Endothelial cell of umbilical vein (primary cell): ENCODE measurements around the gene RAB32. TPM values are rescaled to one million over a fixed set of nuclear protein-coding genes. Genes with fewer than 3 reads are reported as not detected.

Source experiments
- BruUV-seq: library from RNA; stranded (reverse); fragments of 400-500 nt; replicated peaks from 2 replicates; lab custom pipeline; 2021; lab: Mats Ljungman, UMichigan
- CTCF ChIA-PET: fragments of 300-600, 350-600 bp; sonication (Branson Sonifier 250); formaldehyde crosslinking; loops from one replicate; lab custom pipeline; 2021; ENCODE audit warnings: antibody characterized with exemption, inconsistent platforms; lab: Charles Lee
- POLR2A ChIA-PET: fragments of 300-600, 350-600 bp; sonication (Branson Sonifier 250); formaldehyde crosslinking; loops from one replicate; lab custom pipeline; 2021; ENCODE audit warnings: antibody characterized with exemption, inconsistent platforms; lab: Charles Lee
- DNase-seq: peaks from one replicate; pipeline ENCODE4 v3.0.0-alpha.2; 2011; ENCODE audit warnings: low read depth, low spot score
- FAIRE-seq: peaks from 2 replicates; lab custom pipeline; 2011; peaks lifted over from hg19 to GRCh38; lab: Jason Lieb, UNC
- H2AFZ ChIP-seq: 2 replicates; pipeline ENCODE4 v1.6.0; 2012; ENCODE audit warnings: low read depth, low read length, control low read depth, inconsistent platforms
- H3K27ac ChIP-seq: 2 replicates; pipeline ENCODE4 v1.5.1; 2011; ENCODE audit warnings: low read depth, mild to moderate bottlenecking, control low read depth, low read length, moderate library complexity; ENCODE audit not compliant: insufficient read depth
- H3K27me3 ChIP-seq, 2 experiments: 2 replicates each; pipeline versions ENCODE4 v1.6.0 to v1.6.1; 2011; ENCODE audit warnings: low read length in 2 of 2, mixed read lengths in 1 of 2; ENCODE audit not compliant: control insufficient read depth in 2 of 2, insufficient read depth in 2 of 2
- H3K36me3 ChIP-seq, 2 experiments: 2 replicates in 1 of 2; 3 replicates in 1 of 2; pipeline ENCODE4 v1.5.1; 2011; ENCODE audit warnings: low read length in 2 of 2, mild to moderate bottlenecking in 1 of 2, moderate library complexity in 1 of 2; ENCODE audit not compliant: control insufficient read depth in 2 of 2, insufficient read depth in 2 of 2; ENCODE audit errors: extremely low read depth in 1 of 2
- H3K4me1 ChIP-seq: 3 replicates; pipeline ENCODE4 v1.5.1; 2011; ENCODE audit warnings: mild to moderate bottlenecking, low read length; ENCODE audit not compliant: control insufficient read depth, insufficient read depth; ENCODE audit errors: extremely low read depth
- H3K4me2 ChIP-seq: 2 replicates; pipeline ENCODE4 v1.6.1; 2011; ENCODE audit warnings: low read length, control low read depth, mixed read lengths; ENCODE audit not compliant: insufficient read depth
- H3K4me3 ChIP-seq, 3 experiments: fragments of 200-600 bp in 1 of 3; sonication (generic), shearing (Covaris generic) in 1 of 3; replicated peaks in 1 of 3; 2 replicates each; pipeline ENCODE4 v1.5.1; 2011 to 2016; ENCODE audit warnings: control low read depth in 3 of 3, low read length in 3 of 3, mild to moderate bottlenecking in 2 of 3, inconsistent platforms in 1 of 3, low read depth in 1 of 3, moderate library complexity in 1 of 3; ENCODE audit not compliant: insufficient read depth in 1 of 3
- H3K79me2 ChIP-seq: 2 replicates; pipeline ENCODE4 v1.6.0; 2012; ENCODE audit warnings: low read length, inconsistent platforms; ENCODE audit not compliant: control insufficient read depth, insufficient read depth
- H3K9ac ChIP-seq: replicated peaks from 2 replicates; pipeline ENCODE3; 2011; ENCODE audit warnings: low read length, control low read depth; ENCODE audit not compliant: insufficient read depth; ENCODE audit errors: extremely low read depth
- H3K9me1 ChIP-seq: replicated peaks from 3 replicates; pipeline ENCODE4 v1.6.0; 2011; ENCODE audit warnings: mild to moderate bottlenecking, low read length; ENCODE audit not compliant: control insufficient read depth, insufficient read depth; ENCODE audit errors: extremely low read depth
- H3K9me3 ChIP-seq: replicated peaks from 2 replicates; pipeline ENCODE4 v1.5.1; 2012; ENCODE audit warnings: low read length, inconsistent platforms; ENCODE audit not compliant: control insufficient read depth, insufficient read depth
- H4K20me1 ChIP-seq: replicated peaks from 2 replicates; pipeline ENCODE3; 2011; ENCODE audit warnings: mild to moderate bottlenecking, low read length; ENCODE audit not compliant: control insufficient read depth, insufficient read depth; ENCODE audit errors: extremely low read depth
- EZH2 ChIP-seq: IDR thresholded peaks from 2 replicates; pipeline ENCODE4 v1.6.1; 2012; ENCODE audit warnings: borderline replicate concordance, low read depth, mild to moderate bottlenecking, moderate library complexity, low read length, inconsistent platforms; ENCODE audit not compliant: severe bottlenecking
- FOS ChIP-seq: IDR thresholded peaks from 2 replicates; pipeline ENCODE4 v1.6.1; 2011; ENCODE audit warnings: mild to moderate bottlenecking, low read length, moderate library complexity, borderline replicate concordance; ENCODE audit not compliant: insufficient read depth
- GATA2 ChIP-seq: IDR thresholded peaks from 2 replicates; pipeline ENCODE4 v1.7.0; 2011; ENCODE audit warnings: low read depth, mild to moderate bottlenecking, moderate library complexity, mixed read lengths, low read length; ENCODE audit not compliant: insufficient read length, insufficient read depth
- JUN ChIP-seq: IDR thresholded peaks from 2 replicates; pipeline ENCODE4 v1.6.1; 2011; ENCODE audit warnings: borderline replicate concordance, low read depth; ENCODE audit not compliant: insufficient read length, insufficient read depth
- MYC ChIP-seq: IDR thresholded peaks from one replicate; pipeline ENCODE4 v1.6.1; 2011; ENCODE audit warnings: mild to moderate bottlenecking, low read depth, low read length
- POLR2A ChIP-seq: IDR thresholded peaks from 2 replicates; pipeline ENCODE4 v1.6.1; 2012; ENCODE audit warnings: low read depth, mild to moderate bottlenecking, control low read depth, low read length
- POLR2AphosphoS5 ChIP-seq: IDR thresholded peaks from 2 replicates; pipeline ENCODE4 v1.6.1; 2012; ENCODE audit warnings: low read depth, mild to moderate bottlenecking, control low read depth, low read length, moderate library complexity; ENCODE audit not compliant: insufficient read depth
- dilution Hi-C: fragments of 300-500 bp; cut with MboI; formaldehyde crosslinking; loops from one replicate; pipeline ENCODE4 v1.15.0; 2019; ENCODE audit warnings: low sequenced_read_pairs; ENCODE audit not compliant: extremely low pct_ligation_motif_present
- intact Hi-C: fragments of 100-400 bp; cut with micrococcal nuclease; formaldehyde crosslinking; loops from one replicate; pipeline ENCODE4 v1.10.0; 2022
- polyA plus RNA-seq, 4 experiments: library from polyadenylated mRNA; depleted of rRNA in 3 of 4; stranded (reverse) in 3 of 4; unstranded in 1 of 4; fragments of >200 nt; gene quantifications; 2 replicates each; pipeline versions ENCODE4 v1.2.1 to v1.2.3, GENCODE V29; 2011 to 2012; ENCODE audit warnings: missing spikeins in 1 of 4
- total RNA-seq: library from RNA; stranded (reverse); gene quantifications from 2 replicates; pipeline ENCODE4 v1.2.3, GENCODE V29; 2021
- TF ChIP-seq, protein P1 (sequence below): IDR thresholded peaks from 2 replicates; pipeline ENCODE4 v1.6.1; 2011; ENCODE audit not compliant: insufficient read depth, insufficient read length
- TF ChIP-seq, protein P2 (sequence below), 2 donors: IDR thresholded peaks; 1 replicate in 1 of 2; 2 replicates in 1 of 2; pipeline ENCODE4 v1.5.1; 2011; ENCODE audit warnings: low read length in 2 of 2, mild to moderate bottlenecking in 2 of 2, moderate library complexity in 2 of 2, control low read depth in 1 of 2, inconsistent platforms in 1 of 2, low read depth in 1 of 2; ENCODE audit not compliant: insufficient read depth in 1 of 2; ENCODE audit errors: extremely low read depth in 1 of 2

Gene RAB32
- total and polyA plus RNA-seq, 2 donors (not counting 3 experiments of a cell fraction or from before 2014, with no cell fraction given), result 49.6 to 78.3 TPM

DNA sequence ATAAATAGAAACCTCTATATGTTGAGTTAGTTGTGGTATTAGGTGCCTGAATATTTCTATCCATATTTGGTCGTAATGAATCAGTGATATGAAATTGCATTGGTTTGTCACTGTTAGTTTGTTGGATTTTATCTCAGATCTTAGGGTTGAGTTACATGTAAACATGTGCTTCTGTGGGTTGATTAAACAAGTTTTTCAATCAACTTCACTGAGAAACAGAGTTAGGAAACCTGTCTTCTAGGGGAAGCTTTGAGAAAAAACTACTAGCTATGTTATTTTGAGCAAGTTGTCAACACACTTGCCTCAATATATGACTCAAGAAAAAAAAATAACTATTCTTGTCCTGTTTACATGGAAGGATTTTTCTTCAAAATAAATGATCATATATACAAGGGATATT lies 40.3 kb downstream of the RAB32 start:
- ChIA-PET POLR2A (no interaction called here), CTCF (no interaction called here)
- Histone ChIP-seq H3K9ac (no peak overlapping the region), H3K27me3 (no peaks in the 10 kb centered on the region), H4K20me1 (no peaks in the 10 kb centered on the region), H3K4me1 (no peaks in the 10 kb centered on the region), H3K4me2 (no peak overlapping the region), H3K4me3 (no peak overlapping the region), H3K9me3 (no peaks in the 10 kb centered on the region), H3K27ac (no peak overlapping the region), H3K9me1 (no peaks in the 10 kb centered on the region), H2AFZ (no peak overlapping the region), H3K79me2 (no peaks in the 10 kb centered on the region), H3K36me3 (no peaks in the 10 kb centered on the region)
- TF ChIP-seq GATA2 (no peak), MYC (no peak), JUN (no peak), EZH2 (no peak), FOS (no peak), POLR2A (no peak), POLR2AphosphoS5 (no peak)
- TF ChIP-seq, protein P1, sequence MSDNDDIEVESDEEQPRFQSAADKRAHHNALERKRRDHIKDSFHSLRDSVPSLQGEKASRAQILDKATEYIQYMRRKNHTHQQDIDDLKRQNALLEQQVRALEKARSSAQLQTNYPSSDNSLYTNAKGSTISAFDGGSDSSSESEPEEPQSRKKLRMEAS, result no peak
- TF ChIP-seq, protein P2, sequence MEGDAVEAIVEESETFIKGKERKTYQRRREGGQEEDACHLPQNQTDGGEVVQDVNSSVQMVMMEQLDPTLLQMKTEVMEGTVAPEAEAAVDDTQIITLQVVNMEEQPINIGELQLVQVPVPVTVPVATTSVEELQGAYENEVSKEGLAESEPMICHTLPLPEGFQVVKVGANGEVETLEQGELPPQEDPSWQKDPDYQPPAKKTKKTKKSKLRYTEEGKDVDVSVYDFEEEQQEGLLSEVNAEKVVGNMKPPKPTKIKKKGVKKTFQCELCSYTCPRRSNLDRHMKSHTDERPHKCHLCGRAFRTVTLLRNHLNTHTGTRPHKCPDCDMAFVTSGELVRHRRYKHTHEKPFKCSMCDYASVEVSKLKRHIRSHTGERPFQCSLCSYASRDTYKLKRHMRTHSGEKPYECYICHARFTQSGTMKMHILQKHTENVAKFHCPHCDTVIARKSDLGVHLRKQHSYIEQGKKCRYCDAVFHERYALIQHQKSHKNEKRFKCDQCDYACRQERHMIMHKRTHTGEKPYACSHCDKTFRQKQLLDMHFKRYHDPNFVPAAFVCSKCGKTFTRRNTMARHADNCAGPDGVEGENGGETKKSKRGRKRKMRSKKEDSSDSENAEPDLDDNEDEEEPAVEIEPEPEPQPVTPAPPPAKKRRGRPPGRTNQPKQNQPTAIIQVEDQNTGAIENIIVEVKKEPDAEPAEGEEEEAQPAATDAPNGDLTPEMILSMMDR (IDR thresholded peaks at IDR 0.05; ENCODE audit: extremely low read depth in 1 of 2, insufficient read depth in 1 of 2, low read depth in 1 of 2, low read length in 2 of 2), result no peak
- FAIRE-seq (no peak), DNase-seq (no peak)
- dilution Hi-C loops (no loop called here), intact Hi-C loops (loop anchor here (5.0 kb wide), 1 partner anchor 103 kb away; no protein-coding TSS in a partner anchor)
- no TSS peak for BruUV-seq
